GM21737 (cell line): ENCODE measurements around the gene UMODL1.

Experiments used
- ATAC-seq: cut with Tn5 transposase; IDR thresholded peaks from one replicate; pipeline ENCODE4 v1.9.1; 2021; ENCODE audit warnings: mild to moderate bottlenecking, moderate library complexity; ENCODE audit not compliant: unreplicated experiment

Gene UMODL1

DNA sequence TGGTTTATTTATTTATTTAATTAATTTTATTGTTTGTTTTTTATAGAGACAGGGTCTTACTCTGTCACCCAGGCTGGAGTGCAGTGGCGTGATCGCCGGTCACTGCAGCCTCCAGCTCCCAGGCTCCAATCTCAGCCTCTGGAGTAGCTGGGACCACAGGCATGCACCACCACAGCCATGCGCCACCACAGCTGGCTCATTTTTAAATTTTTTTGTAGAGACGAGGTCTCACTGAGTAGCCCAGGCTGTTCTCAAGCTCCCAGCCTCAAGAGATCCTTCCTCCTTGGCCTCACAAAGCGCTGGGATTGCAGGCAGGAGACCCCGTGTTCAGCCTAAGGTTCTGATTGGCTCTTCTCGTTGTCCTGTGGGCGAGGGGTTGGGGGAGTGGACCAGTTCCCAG, 22.1 kb downstream of the UMODL1 start:
- ATAC-seq, result no peak

DNA sequence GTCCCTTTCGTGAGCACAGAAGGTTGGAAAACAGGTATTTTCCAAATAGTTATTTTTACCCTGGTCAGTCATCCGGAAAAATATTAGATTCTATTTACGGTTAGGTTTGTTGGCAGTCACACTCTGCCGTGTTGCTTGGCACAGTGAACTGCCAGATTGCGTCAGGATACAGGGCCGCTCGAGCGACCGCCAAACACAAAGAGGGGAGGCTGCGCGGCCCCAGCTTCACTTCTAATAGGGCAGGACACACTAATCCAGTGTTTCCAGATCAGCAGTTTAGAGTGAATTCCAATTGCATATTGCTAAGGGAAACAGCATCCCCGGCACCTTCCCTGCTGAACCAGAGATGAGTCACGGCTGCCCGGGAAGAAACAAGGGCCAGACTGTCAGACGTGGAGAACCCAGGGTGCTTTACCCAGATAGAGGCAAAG, 22.9 kb downstream of the UMODL1 start:
- ATAC-seq, result no peak

DNA sequence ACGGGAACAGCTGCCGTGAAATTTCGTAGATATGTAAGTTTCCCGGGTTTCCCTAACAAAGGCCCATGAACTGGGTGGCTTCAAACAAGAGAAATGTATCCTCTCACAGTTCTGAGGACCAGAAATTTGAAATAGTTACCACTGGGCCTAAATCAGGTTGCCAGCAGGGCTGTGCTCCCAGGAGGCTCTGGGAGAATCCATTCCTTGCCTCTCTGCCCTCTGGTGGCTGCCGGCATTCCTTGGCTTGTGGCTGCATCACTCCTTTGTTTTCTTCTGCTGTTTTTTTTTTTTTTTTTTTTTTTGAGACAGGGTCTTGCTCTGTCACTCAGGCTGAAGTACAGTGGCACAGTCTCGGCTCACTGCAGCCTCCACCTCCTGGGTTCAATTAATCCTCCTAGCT, 23.7 kb downstream of the UMODL1 start:
- ATAC-seq, result no peak

DNA sequence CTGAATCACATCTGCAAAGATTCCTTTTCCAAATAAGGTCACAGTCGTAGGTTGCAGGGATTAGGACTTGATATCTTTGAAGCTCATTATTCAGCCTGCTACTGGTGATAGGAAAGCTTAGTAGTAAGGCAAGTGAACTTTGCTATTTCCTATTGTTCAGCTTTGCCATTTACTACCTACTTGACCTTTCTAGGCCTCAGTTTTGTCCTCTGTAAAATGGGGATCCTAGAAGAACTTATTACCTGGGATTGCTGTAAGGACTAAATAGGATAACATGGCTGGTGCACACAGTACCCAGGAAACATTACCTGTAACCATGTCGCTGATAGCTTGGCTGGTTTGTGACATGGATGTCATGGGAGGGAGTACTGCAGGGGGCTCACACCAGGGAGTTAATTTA, 24.5 kb downstream of the UMODL1 start:
- no peak for ATAC-seq

DNA sequence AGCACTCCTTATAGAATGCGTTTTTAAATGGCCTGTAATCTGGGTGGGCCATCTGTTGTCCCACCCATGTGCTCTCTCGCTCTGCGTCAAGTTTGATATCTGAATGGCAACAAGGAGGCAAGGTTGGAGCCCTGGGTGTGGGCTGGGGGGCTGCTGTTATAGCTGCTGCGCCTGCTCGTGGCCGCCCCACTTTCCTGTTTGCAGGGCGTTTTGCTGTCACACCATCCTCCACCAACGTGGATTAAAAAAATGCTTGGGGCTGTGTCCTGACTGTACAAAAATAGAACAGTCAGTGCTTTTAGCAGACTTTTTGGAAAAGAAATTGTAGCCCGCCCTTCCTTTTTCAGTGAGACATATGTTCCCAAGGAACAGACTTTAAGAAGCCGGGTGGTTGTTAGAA, 25.4 kb downstream of the UMODL1 start:
- no peak for ATAC-seq

DNA sequence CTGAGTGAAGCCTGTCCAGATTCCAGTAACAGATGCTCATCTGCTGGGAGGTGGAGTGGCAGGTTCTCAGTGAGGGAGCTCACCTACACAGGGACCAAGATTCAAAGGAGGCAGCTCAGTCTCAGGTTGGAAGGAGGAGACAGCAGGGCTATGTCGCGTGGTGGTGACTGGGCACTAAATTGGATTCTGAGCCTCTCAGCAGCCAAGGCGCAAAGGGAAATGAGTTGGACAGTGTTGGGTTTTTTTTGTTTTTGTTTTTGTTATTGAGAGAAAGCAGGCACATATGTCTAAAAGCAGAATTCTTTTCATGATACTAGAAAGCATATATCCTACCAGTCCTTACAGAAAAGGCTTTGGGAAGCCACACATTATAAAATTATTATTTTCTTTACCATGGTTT, 26.2 kb downstream of the UMODL1 start:
- ATAC-seq, result no peak

DNA sequence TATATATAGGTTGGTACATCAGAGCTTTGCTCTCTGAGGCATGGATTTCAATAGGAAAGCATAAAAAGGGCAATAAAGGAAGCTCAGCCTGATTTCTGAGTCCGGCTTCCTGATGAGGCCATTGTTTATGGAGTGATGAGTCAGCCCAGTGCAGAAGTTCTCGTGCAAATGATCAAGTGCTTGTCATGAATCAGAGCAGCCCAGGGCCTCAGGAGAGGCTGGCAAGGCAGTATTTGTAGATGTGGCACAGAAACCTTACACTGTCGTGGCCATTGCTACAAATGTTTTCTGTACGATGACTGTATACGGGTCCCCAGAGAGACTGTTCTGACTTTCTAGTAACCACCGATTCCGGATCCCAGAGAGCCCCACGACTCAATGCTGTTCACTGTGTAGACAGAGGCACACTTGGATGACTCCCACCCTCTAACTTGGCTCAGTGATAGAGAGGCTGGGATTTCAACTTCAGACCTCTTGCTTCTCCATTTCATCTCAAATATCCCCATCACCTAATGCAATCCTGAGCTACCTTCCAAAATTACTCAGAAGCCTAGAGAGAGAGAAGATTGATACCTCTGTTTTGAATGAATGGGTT, 26.8 kb downstream of the UMODL1 start:
- ATAC-seq, result no peak

DNA sequence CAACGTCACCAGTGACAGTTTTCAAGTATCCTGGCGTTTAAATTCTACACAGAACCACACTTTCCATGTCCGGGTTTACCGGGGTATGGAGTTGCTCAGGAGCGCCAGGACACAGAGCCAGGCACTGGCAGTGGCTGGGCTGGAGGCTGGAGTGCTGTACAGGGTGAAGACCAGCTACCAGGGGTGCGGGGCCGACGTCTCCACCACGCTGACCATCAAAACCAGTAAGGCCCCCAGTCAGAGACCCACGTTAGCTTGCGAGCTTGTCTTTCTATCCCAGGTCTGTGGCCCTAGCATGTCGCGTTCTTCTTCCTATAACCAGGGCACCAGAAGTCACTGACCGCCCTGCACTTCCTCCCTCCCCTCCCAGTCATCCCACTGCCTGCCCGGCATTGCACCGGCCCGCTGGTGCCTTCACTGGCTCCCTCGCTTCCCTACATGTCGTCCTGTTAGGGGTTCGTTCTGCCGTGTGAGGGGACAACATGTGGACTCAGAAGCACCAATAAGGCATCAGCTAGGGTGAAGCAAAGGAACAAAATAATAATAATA, 27.9 kb downstream of the UMODL1 start:
- no peak for ATAC-seq

DNA sequence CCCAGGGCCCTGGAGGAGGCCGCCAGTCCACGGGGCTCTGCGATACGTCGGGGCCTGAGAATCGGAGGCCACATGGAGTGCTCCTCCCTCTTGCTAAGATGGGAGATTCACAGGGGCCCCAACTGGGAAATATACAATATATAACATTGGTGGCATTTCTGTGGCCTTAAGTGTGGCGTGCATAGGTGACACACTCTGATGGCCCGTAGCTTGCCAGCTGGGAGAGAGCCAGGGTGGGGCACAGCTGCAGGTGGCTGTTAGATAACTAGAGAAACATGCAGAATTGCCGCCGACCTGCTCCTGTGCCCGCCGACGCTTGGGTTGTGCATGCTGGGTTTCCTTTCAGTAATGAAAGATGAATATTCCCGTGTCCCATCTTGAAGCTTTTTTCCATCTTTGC, 30.1 kb downstream of the UMODL1 start:
- no peak for ATAC-seq

DNA sequence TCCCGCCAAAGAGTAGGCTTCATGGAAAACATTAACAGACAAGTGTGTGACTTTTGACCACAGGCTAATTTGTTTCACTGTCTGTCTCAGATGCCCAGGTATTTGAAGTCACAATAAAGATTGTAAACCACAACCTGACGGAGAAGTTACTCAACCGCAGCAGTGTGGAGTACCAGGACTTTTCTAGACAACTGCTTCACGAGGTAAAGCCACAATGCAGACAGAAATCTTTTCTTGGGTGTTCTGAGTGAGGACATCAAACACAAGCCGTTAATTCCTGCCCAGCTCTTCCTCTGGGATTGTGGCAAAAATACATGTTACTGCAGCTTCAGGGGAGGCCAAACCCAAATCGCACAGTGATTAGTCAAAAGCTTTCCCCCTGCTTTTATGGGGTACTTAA, 31.0 kb downstream of the UMODL1 start:
- ATAC-seq, result no peak

DNA sequence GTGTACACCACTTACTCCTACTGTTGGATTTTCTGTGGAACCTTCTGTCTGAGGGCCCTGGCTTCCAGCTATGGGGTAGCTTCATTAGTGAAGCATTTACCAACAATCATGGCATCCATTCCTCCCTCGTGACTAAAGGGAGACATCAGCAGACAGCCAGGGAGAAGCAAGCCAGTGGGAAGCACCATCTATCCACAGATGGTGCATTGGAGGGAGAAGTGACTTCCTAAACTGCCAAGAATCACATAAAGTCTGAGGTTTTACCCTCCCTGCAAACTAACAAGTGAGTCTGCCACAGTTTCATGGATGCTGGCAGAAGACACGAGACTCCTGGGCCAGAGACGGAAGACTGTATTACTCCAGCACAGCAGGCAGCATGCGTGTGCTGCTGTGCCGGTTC, 31.4 kb downstream of the UMODL1 start:
- no peak for ATAC-seq

DNA sequence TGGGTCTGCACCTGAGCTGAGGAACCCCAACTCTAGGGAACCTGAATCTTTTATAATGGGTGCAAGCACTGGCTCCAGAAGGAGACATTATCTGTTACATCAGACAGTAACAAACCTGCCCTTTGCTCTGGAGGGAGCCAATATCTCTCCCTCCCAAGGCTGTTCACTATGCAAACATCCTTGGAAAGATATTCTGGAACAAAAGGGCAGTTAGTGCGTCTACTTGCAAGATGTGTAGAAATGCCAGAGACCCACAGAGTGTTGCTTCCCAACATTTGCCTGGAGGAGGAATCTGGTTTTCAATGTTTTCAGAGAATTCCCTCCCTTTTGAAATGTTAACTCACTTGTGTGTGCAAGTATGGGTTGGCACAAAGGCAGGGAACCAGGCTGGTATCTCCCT, 31.9 kb downstream of the UMODL1 start:
- no peak for ATAC-seq

DNA sequence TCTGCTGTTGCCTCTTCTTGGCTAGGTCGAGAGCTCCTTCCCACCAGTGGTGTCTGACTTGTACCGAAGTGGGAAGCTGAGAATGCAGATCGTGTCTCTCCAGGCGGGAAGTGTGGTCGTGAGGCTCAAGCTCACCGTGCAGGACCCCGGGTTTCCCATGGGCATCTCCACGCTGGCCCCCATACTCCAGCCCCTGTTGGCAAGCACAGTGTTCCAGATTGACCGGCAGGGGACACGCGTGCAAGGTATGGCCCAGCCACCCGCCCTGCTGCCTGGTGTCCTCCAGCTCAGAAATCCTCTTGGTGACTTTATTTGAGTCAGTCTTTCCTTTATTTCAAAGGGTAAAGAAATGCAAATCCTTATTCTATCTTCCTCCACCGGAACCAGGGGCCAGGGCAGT, 32.7 kb downstream of the UMODL1 start:
- ATAC-seq, result no peak

DNA sequence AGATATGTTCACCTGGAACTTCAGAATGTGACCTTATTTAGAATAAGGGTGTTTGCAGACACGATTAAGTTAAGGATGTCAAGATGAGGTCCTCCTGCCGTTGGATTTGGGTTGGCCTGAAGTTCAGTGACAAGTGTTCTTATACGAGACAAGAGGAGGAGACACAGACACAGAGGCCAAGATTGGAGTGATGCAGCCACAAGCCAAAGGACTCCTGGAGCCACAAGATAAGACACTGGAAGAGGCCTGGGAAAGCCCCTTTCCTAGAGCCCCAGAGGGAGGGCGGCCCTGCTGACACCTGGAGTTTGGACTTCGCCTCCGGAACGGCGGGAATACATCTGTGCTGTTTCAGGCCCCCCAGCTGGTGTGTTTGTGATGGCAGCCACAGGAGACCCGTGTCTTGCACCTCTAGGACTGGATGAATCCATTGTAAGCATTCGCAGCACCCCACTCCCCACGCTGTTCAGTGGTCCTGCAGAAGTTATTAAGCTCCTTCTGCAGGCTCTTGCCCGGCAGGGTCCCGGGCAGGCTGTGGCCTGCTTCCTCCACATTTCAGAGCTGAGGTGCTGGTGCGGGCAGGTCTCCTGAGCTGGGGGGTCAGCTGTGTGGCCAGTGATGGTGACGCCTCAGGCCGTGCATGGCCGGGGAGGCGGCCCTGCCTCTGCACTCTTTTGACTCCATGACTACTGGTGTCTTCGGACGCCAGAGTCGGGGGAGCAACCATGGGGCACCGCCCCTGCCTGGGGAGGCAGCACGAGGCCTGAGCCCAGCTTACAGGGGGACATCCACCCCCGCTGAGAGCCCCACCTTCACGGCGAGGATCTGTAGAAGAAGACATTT, 34.6 kb downstream of the UMODL1 start:
- no peak for ATAC-seq

DNA sequence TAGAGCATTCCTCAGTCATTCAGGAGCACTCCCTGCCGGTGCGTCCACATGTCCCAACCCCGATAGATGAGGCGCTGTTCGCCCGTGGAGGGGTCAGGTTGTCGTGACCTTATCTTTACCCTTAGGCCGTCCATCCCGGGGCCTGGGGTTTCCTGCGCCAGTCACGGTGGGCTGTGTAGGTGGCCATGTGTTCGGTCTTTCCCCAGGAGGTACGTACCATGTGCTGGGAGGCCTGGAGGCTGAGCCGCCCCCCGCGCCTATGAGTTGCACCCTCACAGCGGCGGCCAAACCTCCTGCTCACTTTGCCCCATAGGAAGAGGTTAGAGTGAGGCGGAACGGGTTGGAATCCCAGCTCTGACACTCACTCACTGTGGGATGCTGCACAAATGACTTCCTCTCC, 35.3 kb downstream of the UMODL1 start:
- no peak for ATAC-seq

DNA sequence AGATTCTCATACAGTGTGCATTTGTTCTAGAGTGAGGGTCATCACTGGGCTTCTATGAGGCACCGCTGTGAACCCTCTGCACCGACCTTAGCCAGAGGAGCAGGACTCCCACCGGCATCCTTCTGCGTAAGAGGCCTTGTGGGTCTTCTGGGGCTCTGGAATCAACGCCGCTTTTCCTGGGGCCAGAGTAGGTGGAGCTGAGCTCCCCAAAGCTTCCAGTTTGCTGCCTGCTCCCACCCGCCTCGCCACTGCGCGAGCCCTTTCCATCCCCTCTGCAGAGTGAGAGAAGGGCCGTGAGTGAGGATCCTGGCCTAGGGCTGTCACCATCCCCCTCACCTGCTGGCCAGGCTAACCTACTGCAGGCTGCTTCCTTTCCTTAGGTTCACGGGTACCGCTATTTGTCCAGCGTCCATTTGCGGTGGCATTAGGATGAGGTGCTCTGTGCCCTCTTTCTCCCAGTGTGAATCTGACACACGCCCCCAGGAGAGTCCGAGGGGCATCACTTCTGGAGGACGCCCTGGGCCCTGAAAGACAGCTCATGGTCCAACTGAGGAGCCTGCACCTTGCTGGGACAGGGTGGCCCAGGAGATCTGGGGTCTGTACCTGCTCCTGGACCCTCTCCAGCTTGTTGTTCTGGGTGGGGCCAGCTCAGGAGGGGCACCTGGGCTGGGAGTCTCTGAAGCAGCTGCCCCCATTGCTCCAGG, 36.2 kb downstream of the UMODL1 start:
- ATAC-seq, result no peak

DNA sequence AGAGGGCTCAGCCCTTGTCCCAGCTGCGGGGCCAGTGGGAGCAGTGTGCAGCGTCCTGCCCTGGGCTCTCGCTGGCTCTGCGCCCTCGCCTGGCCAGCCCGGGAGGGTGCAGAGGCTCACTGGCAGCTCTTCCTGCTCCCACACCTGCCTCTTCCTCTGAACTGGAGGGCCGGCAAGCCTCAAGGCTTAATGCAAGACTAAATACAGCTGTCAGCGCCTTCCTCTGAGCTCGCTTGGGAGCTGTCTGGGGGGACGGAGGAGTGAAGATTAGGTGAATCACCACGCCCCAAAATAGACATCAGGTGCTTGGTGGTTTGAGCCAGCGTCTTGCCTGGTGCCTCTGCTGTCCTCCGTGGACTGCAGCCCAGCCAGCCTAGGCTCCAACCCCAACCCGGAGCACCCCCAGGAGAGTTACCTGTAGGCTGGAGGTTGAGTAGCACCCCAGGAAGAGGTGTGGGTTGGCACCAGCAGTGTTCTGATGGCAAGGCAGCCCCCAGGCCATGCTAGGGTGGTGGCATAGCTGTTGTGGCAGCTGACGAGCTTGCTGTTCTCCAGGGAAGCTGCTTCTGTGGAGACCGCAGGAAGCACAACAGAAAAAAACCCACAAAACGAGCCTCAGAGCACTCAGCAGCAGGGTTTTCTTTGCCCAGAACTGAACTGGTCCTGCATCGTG, 36.9 kb downstream of the UMODL1 start:
- peak; percentile 80 for ATAC-seq

DNA sequence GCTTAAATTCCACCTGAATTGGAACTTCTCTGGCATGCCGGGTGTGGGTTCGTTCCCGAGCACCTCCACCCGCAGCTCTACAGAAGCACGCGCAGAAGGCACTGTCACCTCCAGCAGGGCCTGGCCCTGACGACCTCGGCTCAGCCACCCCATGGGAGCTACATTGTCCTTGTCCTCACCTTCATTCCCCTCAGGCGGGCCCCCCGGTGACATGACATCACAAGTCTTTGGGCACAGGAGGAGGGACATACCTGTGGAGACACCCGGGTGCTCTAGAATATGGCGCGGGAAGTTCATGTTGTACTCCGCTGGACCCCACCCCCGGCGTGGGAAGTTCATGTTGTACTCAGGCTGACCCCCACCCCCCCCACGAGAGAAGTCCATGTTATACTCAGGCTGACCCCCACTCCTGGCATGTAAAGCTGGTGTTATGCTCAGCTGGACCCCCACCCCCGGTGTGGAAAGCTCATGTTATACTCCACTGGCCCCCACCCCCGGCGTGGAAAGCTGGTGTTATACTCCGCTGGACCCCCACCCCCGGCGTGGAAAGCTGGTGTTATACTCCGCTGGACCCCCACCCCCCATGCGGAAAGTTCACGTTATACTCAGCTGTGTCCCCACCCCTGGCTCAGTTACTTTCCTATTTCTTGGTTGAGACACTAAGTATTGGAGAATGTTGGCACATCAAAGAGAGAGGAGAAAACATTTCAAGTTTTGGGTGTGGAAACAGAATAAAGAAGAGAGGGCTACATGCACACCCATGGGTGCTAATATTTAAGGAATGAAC, 37.6 kb downstream of the UMODL1 start:
- ATAC-seq, result no peak

DNA sequence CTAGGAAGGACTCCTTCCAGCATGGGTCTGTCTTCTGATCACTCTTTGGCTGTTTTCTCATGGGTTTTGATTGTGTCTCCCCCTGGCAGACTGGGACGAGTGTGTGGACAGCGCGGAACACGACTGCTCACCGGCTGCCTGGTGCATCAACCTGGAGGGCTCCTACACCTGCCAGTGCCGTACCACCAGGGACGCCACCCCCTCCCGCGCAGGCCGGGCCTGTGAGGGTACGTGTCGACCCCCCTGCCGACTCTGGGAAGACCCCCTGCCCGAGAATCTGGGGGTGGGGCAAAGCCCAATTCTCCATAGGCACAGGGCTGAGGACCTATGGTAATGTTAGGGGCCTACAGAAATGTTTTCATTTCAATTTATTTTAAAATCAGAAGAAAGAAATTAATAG, 38.4 kb downstream of the UMODL1 start:
- ATAC-seq, result no peak

DNA sequence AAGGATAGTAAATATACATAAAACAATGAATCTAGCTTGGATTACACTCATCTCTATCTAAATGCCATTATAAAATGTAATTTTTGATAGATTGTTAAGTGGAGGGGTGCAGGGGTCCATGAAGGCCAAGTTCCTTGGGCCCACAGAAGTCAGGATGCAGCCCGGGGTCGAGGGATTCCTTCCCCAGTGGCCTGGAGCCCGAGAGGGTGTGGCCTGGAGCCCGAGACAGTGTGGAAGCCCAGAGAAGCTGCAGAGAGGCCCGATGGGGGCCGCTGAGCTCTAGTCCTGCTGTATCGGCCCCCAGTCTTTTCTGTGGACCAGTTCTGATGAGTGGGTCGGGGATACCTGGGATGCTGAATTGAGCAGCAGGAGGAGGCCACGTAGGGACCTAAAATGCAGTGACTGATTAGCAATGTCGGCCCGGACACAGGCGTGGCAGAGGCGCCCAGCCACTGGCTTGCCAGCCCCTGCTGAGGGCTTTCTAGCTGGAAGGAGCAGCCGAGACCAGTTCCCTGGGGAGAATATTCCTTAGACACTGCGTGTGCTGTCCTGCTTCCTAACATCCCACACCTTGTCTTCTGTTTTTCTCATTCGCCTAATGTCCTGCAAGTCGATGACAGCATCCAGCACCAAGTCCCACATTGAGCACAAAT, 38.9 kb downstream of the UMODL1 start:
- ATAC-seq, result no peak
